Measurements from ENCODE around the gene KRT31. TPM values are rescaled to one million over a fixed set of nuclear protein-coding genes. Genes with fewer than 3 reads are reported as not detected.
"Not testable (repeated sequence)": the region's sequence is repeated elsewhere in the genome, so short reads cannot be mapped to it uniquely, and the experiment has no call there.

The KRT31 gene
- total RNA-seq, 2 experiments from 2014 or later = not detected

DNA sequence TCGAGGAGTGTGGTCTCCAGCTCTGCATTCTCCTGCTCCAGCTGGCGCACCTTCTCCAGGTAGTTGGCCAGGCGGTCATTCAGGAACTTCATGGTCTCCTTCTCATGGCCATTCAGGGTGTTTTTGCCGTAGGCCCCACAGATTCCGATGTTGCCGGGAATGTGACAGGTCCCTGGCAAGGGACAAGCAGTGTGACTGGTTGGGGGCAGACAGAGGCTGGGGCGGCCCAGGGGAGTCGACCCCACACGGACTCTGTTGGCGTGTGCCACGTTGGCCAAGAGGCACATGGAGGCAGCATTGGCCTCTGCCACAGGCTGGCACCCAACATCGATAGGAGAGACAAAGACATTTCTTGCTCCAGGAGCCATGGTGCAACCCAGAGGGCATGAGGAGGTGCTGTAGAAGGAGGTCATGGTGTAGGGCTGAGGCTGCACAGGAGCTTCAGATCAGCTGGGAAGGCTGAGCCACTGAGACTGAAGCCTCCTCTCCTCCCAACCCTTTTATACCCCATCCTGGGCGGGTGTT is 26.8 kb upstream of the KRT31 start, which contains the start of gene KRT37:
Gene KRT37, minus strand, starts transcription at position 475 of the 525 bp plus-strand sequence. Its CDS starts 62 bp downstream, at position 413.
- H3K27me3 Mint-ChIP-seq = no peaks in the 10 kb centered on the region
- TF ChIP-seq, protein P1, sequence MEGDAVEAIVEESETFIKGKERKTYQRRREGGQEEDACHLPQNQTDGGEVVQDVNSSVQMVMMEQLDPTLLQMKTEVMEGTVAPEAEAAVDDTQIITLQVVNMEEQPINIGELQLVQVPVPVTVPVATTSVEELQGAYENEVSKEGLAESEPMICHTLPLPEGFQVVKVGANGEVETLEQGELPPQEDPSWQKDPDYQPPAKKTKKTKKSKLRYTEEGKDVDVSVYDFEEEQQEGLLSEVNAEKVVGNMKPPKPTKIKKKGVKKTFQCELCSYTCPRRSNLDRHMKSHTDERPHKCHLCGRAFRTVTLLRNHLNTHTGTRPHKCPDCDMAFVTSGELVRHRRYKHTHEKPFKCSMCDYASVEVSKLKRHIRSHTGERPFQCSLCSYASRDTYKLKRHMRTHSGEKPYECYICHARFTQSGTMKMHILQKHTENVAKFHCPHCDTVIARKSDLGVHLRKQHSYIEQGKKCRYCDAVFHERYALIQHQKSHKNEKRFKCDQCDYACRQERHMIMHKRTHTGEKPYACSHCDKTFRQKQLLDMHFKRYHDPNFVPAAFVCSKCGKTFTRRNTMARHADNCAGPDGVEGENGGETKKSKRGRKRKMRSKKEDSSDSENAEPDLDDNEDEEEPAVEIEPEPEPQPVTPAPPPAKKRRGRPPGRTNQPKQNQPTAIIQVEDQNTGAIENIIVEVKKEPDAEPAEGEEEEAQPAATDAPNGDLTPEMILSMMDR (IDR thresholded peaks at IDR 0.05) = no peak
- ChIA-PET CTCF (no interaction called here), POLR2A (no interaction called here)
- no peaks in the 10 kb centered on the region for H3K9me3 Mint-ChIP-seq
- ATAC-seq = no peak
- DNase-seq = no peak
- H3K36me3 Mint-ChIP-seq (ENCODE audit: low read depth) = no peaks in the 10 kb centered on the region
- H3K27ac Mint-ChIP-seq = no peak within 1 kb of the TSS
- intact Hi-C loops (cut with micrococcal nuclease) = no loop called here
- H3K4me3 Mint-ChIP-seq = no peak within 1 kb of the TSS
- H3K4me1 Mint-ChIP-seq (ENCODE audit: low read depth) = peaks cover 4% of the 10 kb centered on the region

DNA sequence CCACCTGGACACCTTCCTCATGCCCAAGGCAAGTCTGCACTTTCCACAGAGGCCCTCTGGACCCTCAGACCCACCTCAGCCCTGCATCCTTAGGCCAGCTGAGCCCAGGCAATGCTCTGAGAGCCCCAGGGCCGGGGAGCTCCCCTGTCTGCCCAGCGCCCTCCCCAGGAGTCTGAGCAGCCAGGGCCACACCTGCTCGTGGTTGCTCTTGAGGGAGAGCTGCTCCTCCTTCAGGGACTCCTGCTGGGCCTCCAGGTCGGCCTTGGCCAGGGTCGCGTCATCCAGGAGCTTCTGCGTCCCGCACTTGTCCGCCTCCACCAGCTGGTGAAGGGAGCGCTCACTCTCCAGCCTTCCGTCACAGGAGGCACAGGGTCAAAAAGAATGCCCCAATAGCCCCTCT is 25.2 kb upstream of the KRT31 start:
- H3K36me3 Mint-ChIP-seq (ENCODE audit: low read depth); CTCF ChIA-PET; DNase-seq; POLR2A ChIA-PET; H3K4me1 Mint-ChIP-seq (ENCODE audit: low read depth); H3K27me3 Mint-ChIP-seq; ATAC-seq; H3K9me3 Mint-ChIP-seq; H3K27ac Mint-ChIP-seq; intact Hi-C loops (cut with micrococcal nuclease); H3K4me3 Mint-ChIP-seq: not testable (repeated sequence)

DNA sequence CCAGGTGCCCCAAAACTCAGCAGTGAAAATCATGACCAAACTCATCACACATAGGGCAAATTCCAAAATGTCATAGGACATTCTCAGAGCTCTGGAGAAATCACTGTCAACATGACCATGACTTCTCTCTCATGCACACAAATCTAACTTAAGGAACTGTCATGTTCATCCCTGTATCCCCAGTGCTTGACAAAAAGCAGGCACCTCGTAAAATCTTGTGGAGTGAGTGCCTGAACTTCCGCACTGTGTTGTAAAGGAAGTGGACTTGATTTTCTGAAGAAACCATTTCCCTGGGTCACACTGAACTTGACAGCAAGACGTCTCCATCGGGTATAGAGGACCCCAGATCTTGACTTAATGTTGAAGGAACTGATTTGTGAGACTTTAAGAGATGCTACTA is 24.2 kb upstream of the KRT31 start:
- no peak overlapping the region for H3K4me3 Mint-ChIP-seq
- H3K27me3 Mint-ChIP-seq = no peaks in the 10 kb centered on the region
- H3K4me1 Mint-ChIP-seq (ENCODE audit: low read depth) = peaks cover 4% of the 10 kb centered on the region
- intact Hi-C loops (cut with micrococcal nuclease) = no loop called here
- TF ChIP-seq, protein P1 (IDR thresholded peaks at IDR 0.05) = no peak
- ChIA-PET POLR2A (no interaction called here), CTCF (no interaction called here)
- DNase-seq (no peak), ATAC-seq (no peak)
- no peaks in the 10 kb centered on the region for H3K9me3 Mint-ChIP-seq
- H3K36me3 Mint-ChIP-seq (ENCODE audit: low read depth) = no peaks in the 10 kb centered on the region
- no peak overlapping the region for H3K27ac Mint-ChIP-seq

DNA sequence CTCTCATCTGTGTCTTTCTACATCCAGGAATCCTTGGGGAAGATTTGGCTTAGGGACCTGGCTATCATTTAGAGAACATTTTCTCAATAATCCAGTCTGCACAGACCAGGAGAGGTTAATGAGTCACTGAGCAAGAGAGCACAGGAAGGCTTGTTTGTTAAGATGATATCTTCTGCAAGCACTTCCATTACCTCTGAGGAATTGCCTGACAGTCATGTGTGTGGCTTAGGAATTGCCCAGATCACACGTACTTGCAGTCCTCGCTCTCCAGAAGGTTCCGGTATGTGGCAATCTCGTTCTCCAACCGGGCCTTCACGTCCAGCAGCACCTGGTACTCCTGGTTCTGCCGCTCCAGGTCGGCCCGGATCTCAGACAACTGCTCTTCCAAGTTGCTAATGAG is 23.7 kb upstream of the KRT31 start:
- Mint-ChIP-seq H3K4me1 (ENCODE audit: low read depth) (peaks cover 4% of the 10 kb centered on the region), H3K27me3 (no peaks in the 10 kb centered on the region), H3K9me3 (no peaks in the 10 kb centered on the region), H3K36me3 (ENCODE audit: low read depth) (no peaks in the 10 kb centered on the region), H3K27ac (no peak overlapping the region), H3K4me3 (no peak overlapping the region)
- ChIA-PET CTCF (no interaction called here), POLR2A (no interaction called here)
- ATAC-seq (no peak), DNase-seq (no peak)
- TF ChIP-seq, protein P1 (IDR thresholded peaks at IDR 0.05) = no peak
- intact Hi-C loops (cut with micrococcal nuclease) = no loop called here

DNA sequence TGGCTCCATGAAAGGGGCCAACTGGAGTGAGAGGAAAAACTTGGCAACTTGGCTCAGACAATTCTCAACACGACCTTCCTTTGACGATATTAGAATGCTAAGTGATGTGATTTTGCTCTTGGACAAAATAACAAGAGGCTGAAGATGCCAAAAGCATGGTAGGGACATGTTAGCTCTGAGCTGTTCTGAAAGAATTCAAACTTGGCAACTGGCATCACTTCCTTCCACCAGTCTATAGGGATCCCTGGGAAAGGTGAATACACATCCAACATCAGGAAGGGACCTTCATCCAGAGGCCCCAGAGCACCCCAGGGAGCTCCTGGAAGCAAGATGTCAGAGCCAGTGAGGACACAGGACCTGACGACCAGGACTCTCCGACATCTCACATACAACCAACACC is 22.7 kb upstream of the KRT31 start:
- POLR2A ChIA-PET = interaction anchor here (0.7 kb wide), 1 partner anchor 52 kb away, joined by 4 read pairs; no protein-coding TSS in a partner anchor
- Mint-ChIP-seq H3K9me3 (no peaks in the 10 kb centered on the region), H3K4me3 (no peak overlapping the region), H3K27ac (no peak overlapping the region), H3K4me1 (ENCODE audit: low read depth) (peaks cover 4% of the 10 kb centered on the region), H3K27me3 (no peaks in the 10 kb centered on the region), H3K36me3 (ENCODE audit: low read depth) (no peaks in the 10 kb centered on the region)
- CTCF ChIA-PET = no interaction called here
- TF ChIP-seq, protein P1 (IDR thresholded peaks at IDR 0.05) = no peak
- DNase-seq (no peak), ATAC-seq (no peak)
- intact Hi-C loops (cut with micrococcal nuclease) = no loop called here

DNA sequence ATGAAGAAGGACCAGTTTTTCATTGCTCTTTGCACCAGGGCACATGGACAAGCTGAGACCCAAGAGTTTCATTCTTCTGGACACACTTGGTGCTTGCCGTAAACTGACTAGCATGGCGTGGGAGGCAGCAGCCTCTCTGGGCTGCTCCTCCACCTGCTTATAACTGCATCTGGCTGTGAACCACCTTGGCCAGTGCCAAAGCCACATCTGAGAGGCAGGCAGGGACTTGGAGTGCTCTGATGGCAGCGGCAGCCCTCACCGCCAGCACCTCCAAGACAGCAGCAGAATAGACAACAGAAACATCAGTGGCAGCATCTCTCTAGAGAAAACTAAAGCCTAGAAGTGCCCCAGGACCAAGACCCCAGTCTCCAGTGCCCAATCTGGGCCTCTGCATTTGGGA is 22.3 kb upstream of the KRT31 start:
- intact Hi-C loops (cut with micrococcal nuclease) = no loop called here
- ChIA-PET CTCF (no interaction called here), POLR2A (no interaction called here)
- no peak for ATAC-seq
- Mint-ChIP-seq H3K36me3 (ENCODE audit: low read depth) (no peaks in the 10 kb centered on the region), H3K27me3 (no peaks in the 10 kb centered on the region), H3K4me3 (no peak overlapping the region), H3K4me1 (ENCODE audit: low read depth) (peaks cover 4% of the 10 kb centered on the region), H3K9me3 (no peaks in the 10 kb centered on the region), H3K27ac (no peak overlapping the region)
- TF ChIP-seq, protein P1 (IDR thresholded peaks at IDR 0.05) = no peak
- no peak for DNase-seq

All from activated CD8-positive, alpha-beta T cell treated with anti-CD3 and anti-CD28 coated beads for 36 hours (primary cell).